ENCODE measurements around the gene SHLD3.
"Not testable (repeated sequence)": the region's sequence is repeated elsewhere in the genome, so short reads cannot be mapped to it uniquely, and the experiment has no call there.

SHLD3 gene

GRCh38 chr5:65647941-65648340 lies 23.1 kb downstream of the SHLD3 start:
- Mint-ChIP-seq H3K36me3 (ENCODE audit: low read depth) (peaks cover 10% of the 10 kb centered on the region), H3K4me1 (no peaks in the 10 kb centered on the region), H3K27ac (no peak overlapping the region), H3K4me3 (no peak overlapping the region), H3K9me3 (no peaks in the 10 kb centered on the region), H3K27me3 (no peaks in the 10 kb centered on the region)
- ATAC-seq (no peak), DNase-seq (no peak)

GRCh38 chr5:65651144-65651543 lies 26.3 kb downstream of the SHLD3 start:
- no peak for ATAC-seq
- Mint-ChIP-seq H3K4me1 (no peaks in the 10 kb centered on the region), H3K27me3 (no peaks in the 10 kb centered on the region), H3K27ac (no peak overlapping the region), H3K36me3 (ENCODE audit: low read depth) (peaks cover 9% of the 10 kb centered on the region), H3K9me3 (no peaks in the 10 kb centered on the region), H3K4me3 (no peak overlapping the region)
- no peak for DNase-seq

- Mint-ChIP-seq H3K27me3 (no peaks in the 10 kb centered on the region), H3K36me3 (ENCODE audit: low read depth) (peaks cover 14% of the 10 kb centered on the region), H3K4me3 (no peak overlapping the region), H3K4me1 (no peaks in the 10 kb centered on the region), H3K27ac (no peak overlapping the region), H3K9me3 (no peaks in the 10 kb centered on the region)
- DNase-seq (no peak), ATAC-seq (no peak)
These were observed 29.9 kb downstream of the SHLD3 start for GRCh38 chr5:65654713-65655112.

GRCh38 chr5:65663804-65664521 lies 39.1 kb downstream of the SHLD3 start:
- H3K4me3 Mint-ChIP-seq: no peak overlapping the region
- no peaks in the 10 kb centered on the region for H3K27me3 Mint-ChIP-seq
- peaks cover 13% of the 10 kb centered on the region for H3K36me3 Mint-ChIP-seq (ENCODE audit: low read depth)
- no peak for ATAC-seq
- H3K9me3 Mint-ChIP-seq: no peaks in the 10 kb centered on the region
- H3K27ac Mint-ChIP-seq: peak overlapping the region; percentile 39
- no peaks in the 10 kb centered on the region for H3K4me1 Mint-ChIP-seq
- no peak for DNase-seq

DNA sequence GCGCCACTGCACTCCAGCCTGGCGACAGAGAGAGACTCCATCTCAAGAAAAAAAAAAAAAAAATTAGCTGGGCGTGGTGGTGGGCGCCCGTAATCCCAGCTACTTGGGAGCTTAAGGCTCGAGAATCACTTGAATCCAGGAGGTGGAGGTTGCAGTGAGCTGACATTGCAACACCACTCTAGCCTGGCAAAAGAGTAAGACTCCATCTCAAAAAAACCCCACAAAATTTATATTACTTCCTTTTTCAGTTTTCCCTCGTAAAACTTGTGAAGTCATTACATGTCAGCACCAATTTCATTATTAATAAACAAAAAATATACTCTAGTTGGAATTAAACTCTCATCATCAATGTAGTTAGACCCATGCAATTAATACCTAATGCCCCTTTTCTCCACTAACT lies 43.9 kb downstream of the SHLD3 start:
- H3K27me3 Mint-ChIP-seq: no peaks in the 10 kb centered on the region
- no peak for DNase-seq
- H3K9me3 Mint-ChIP-seq: no peaks in the 10 kb centered on the region
- no peaks in the 10 kb centered on the region for H3K4me1 Mint-ChIP-seq
- H3K27ac Mint-ChIP-seq: no peak overlapping the region
- no peak overlapping the region for H3K4me3 Mint-ChIP-seq
- no peak for ATAC-seq
- peaks cover 4% of the 10 kb centered on the region for H3K36me3 Mint-ChIP-seq (ENCODE audit: low read depth)

DNA sequence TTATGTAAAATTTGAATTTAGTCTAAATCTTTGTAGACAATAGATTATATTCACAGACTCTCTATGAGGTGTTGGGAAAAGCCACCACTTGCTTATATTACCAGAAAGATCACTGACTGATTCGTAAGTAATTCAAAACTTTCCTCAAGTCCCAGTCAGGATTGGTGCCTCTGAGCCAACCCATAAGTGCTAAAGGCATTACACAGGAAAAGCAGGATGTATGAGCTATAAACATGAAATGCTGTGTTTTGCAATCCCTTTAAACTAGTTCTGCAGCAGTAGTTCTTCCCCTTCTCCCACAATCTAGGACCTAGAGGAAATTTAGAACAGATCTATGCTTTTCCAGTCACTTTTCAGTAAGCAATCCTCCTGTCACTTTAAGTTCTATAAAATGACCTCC lies 48.0 kb downstream of the SHLD3 start:
- H3K9me3 Mint-ChIP-seq: no peaks in the 10 kb centered on the region
- no peak overlapping the region for H3K4me3 Mint-ChIP-seq
- no peaks in the 10 kb centered on the region for H3K27me3 Mint-ChIP-seq
- DNase-seq (no peak), ATAC-seq (no peak)
- H3K4me1 Mint-ChIP-seq: peaks cover 26% of the 10 kb centered on the region
- no peak overlapping the region for H3K27ac Mint-ChIP-seq
- H3K36me3 Mint-ChIP-seq (ENCODE audit: low read depth): peaks cover 26% of the 10 kb centered on the region

DNA sequence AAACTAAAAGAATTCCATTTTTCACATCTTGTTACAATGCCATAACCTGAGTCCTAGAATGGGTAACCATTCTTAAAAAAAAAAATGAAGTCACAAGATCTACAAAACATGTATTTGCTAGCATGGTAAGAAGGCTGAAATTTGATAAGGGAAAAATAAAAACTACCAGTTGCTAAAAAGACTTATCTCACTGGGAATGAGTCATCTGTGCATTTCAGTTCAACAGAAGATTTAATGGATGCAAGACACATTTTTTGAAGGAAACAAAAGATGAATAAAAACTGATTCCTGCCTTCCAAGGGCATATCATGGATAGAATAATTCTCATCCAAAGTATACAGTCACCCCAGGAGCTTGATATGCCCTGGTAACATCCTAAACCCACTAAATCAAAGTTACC lies 49.9 kb downstream of the SHLD3 start:
- ATAC-seq: no peak
- H3K4me1 Mint-ChIP-seq: peaks cover 35% of the 10 kb centered on the region
- H3K27ac Mint-ChIP-seq: peak overlapping the region; percentile 32
- peaks cover 41% of the 10 kb centered on the region for H3K36me3 Mint-ChIP-seq (ENCODE audit: low read depth)
- H3K9me3 Mint-ChIP-seq: no peaks in the 10 kb centered on the region
- H3K27me3 Mint-ChIP-seq: no peaks in the 10 kb centered on the region
- no peak for DNase-seq
- no peak overlapping the region for H3K4me3 Mint-ChIP-seq

DNA sequence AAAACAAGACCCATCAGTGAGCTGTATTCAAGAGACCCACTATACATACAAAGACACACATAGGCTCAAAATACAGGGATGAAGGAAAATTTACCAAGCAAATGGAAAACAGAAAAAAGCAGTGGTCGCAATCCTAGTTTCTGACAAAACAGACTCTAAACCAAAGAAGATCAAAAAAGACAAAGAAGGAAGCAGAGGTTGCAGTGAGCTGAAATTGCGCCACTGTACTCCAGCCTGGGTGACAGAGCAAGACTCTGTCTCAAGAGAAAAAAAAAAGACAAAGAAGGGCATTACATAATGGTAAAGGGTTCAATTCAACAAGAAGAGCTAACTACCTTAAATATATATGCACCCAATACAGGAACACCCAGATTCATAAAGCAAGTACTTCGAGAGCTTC lies 51.2 kb downstream of the SHLD3 start:
- not testable (repeated sequence) for H3K4me3 Mint-ChIP-seq, H3K27me3 Mint-ChIP-seq, ATAC-seq, H3K9me3 Mint-ChIP-seq, DNase-seq
- H3K4me1 Mint-ChIP-seq: peaks cover 35% of the 10 kb centered on the region
- peaks cover 50% of the 10 kb centered on the region for H3K36me3 Mint-ChIP-seq (ENCODE audit: low read depth)
- H3K27ac Mint-ChIP-seq: peak overlapping the region; percentile 24

Measured in activated naive CD8-positive, alpha-beta T cell treated with anti-CD3 and anti-CD28 coated beads, Interleukin-2, amount 50 U/mL, for 24 hours (primary cell).